SK-N-SH treated with all-trans-retinoic acid at 6 μM for 48 hours (cell line): ENCODE measurements around the gene GRB7.
A peak's percentile ranks its signal among the peaks of the same experiment; 100 is the strongest.

Source experiments
- ATAC-seq: fragments of 200-7000 bp; cut with Tn5 transposase; 3 replicates; pipeline ENCODE4 v1.9.1; 2020; ENCODE audit warnings: mild to moderate bottlenecking, moderate library complexity
- ARNTL ChIP-seq: fragments of 450-650 bp; formaldehyde crosslinking; IDR thresholded peaks from 2 replicates; pipeline ENCODE4 v1.5.0; 2020; ENCODE audit warnings: low read depth, mild to moderate bottlenecking, moderate library complexity, borderline replicate concordance
- BACH2 ChIP-seq: fragments of 250-450 bp; sonication (Bioruptor Pico); IDR thresholded peaks from 2 replicates; pipeline ENCODE4 v1.9.0; 2021; ENCODE audit warnings: mild to moderate bottlenecking, borderline replicate concordance
- CREB5 ChIP-seq: fragments of 250-450 bp; sonication (Bioruptor Pico); IDR thresholded peaks from 2 replicates; pipeline ENCODE4 v1.5.1; 2020; ENCODE audit warnings: low read depth, mild to moderate bottlenecking, moderate library complexity
- CSDC2 ChIP-seq: fragments of 250-450 bp; sonication (Bioruptor Pico); IDR thresholded peaks from 2 replicates; pipeline ENCODE4 v1.5.0; 2020; ENCODE audit warnings: mild to moderate bottlenecking, moderate library complexity
- ESRRG ChIP-seq: fragments of 250-450 bp; sonication (Bioruptor Pico); IDR thresholded peaks from 2 replicates; pipeline ENCODE4 v1.6.1; 2021; ENCODE audit warnings: mild to moderate bottlenecking
- GLIS3 ChIP-seq: fragments of 250-450 bp; sonication (Bioruptor Pico); IDR thresholded peaks from 2 replicates; pipeline ENCODE4 v1.5.0; 2020; ENCODE audit warnings: mild to moderate bottlenecking, moderate library complexity
- ISL1 ChIP-seq: fragments of 250-450 bp; sonication (Bioruptor Pico); IDR thresholded peaks from 2 replicates; pipeline ENCODE4 v2.1.2; 2022; ENCODE audit warnings: mild to moderate bottlenecking, moderate library complexity
- PATZ1 ChIP-seq: fragments of 250-450 bp; sonication (Bioruptor Pico); IDR thresholded peaks from 2 replicates; pipeline ENCODE4 v1.8.0; 2020; ENCODE audit warnings: mild to moderate bottlenecking, moderate library complexity, borderline replicate concordance
- POU6F1 ChIP-seq: fragments of 250-450 bp; sonication (Bioruptor Pico); IDR thresholded peaks from 2 replicates; pipeline ENCODE4 v1.8.0; 2021; ENCODE audit warnings: low read depth, mild to moderate bottlenecking, moderate library complexity, borderline replicate concordance
- PPARA ChIP-seq: fragments of 250-450 bp; sonication (Bioruptor Pico); IDR thresholded peaks from 2 replicates; pipeline ENCODE4 v1.5.0; 2020; ENCODE audit warnings: mild to moderate bottlenecking, borderline replicate concordance
- TCF4 ChIP-seq: fragments of 250-450 bp; sonication (Bioruptor Pico); IDR thresholded peaks from 2 replicates; pipeline ENCODE4 v1.8.0; 2021; ENCODE audit warnings: mild to moderate bottlenecking, moderate library complexity, borderline replicate concordance
- TOX ChIP-seq: fragments of 250-450 bp; sonication (Bioruptor Pico); IDR thresholded peaks from 2 replicates; pipeline ENCODE4 v1.8.0; 2021; ENCODE audit warnings: mild to moderate bottlenecking, moderate library complexity, borderline replicate concordance
- TSHZ2 ChIP-seq: fragments of 250-450 bp; sonication (Bioruptor Pico); IDR thresholded peaks from 2 replicates; pipeline ENCODE4 v1.5.0; 2020; ENCODE audit warnings: mild to moderate bottlenecking, moderate library complexity
- ZC3H10 ChIP-seq: fragments of 250-450 bp; sonication (Bioruptor Pico); IDR thresholded peaks from 2 replicates; pipeline ENCODE4 v1.5.1; 2021; ENCODE audit warnings: mild to moderate bottlenecking, moderate library complexity
- ZFP3 ChIP-seq: fragments of 250-450 bp; sonication (Bioruptor Pico); IDR thresholded peaks from 2 replicates; pipeline ENCODE4 v1.5.0; 2020; ENCODE audit warnings: mild to moderate bottlenecking, moderate library complexity
- ZFP30 ChIP-seq: fragments of 450-650 bp; formaldehyde crosslinking; IDR thresholded peaks from 2 replicates; pipeline ENCODE4 v1.5.0; 2022; ENCODE audit warnings: mild to moderate bottlenecking, moderate library complexity
- ZNF565 ChIP-seq: fragments of 450-650 bp; formaldehyde crosslinking; conservative IDR thresholded peaks from 2 replicates; pipeline ENCODE4 v1.5.0; 2020; ENCODE audit warnings: low read depth, mild to moderate bottlenecking, moderate library complexity
- ZNF70 ChIP-seq: fragments of 450-650 bp; formaldehyde crosslinking; IDR thresholded peaks from 2 replicates; pipeline ENCODE4 v1.5.0; 2020; ENCODE audit warnings: mild to moderate bottlenecking, moderate library complexity

The GRB7 gene

GRCh38 chr17:39754161-39754957 lies 16.6 kb downstream of the GRB7 start:
- ATAC-seq: peak; percentile 94
- TF ChIP-seq PPARA (CRISPR knock-in tag) (no peak), CSDC2 (0 out of 2 replicates have a peak, but pooled peaks have one; percentile 11)

GRCh38 chr17:39754958-39755553 lies 17.3 kb downstream of the GRB7 start:
- ATAC-seq: peak; percentile 9; the same call in 2 of the 3 replicates
- TF ChIP-seq TCF4 (CRISPR knock-in tag): no peak
- TF ChIP-seq BACH2: no peak
- no peak for TF ChIP-seq ESRRG (CRISPR knock-in tag)
- no peak for TF ChIP-seq ISL1 (CRISPR knock-in tag)
- TF ChIP-seq ZNF70 (CRISPR knock-in tag): no peak
- TF ChIP-seq CREB5 (CRISPR knock-in tag): no peak

GRCh38 chr17:39755554-39756379 lies 18.0 kb downstream of the GRB7 start:
- no peak for TF ChIP-seq ZFP30 (CRISPR knock-in tag)
- no peak for TF ChIP-seq ZNF565 (CRISPR knock-in tag)
- TF ChIP-seq BACH2: no peak
- no peak for TF ChIP-seq PPARA (CRISPR knock-in tag)
- TF ChIP-seq GLIS3 (CRISPR knock-in tag): no peak
- no peak for TF ChIP-seq TCF4 (CRISPR knock-in tag)
- no peak for TF ChIP-seq TSHZ2
- no peak for TF ChIP-seq CREB5 (CRISPR knock-in tag)
- no peak for TF ChIP-seq ZFP3 (CRISPR knock-in tag)
- TF ChIP-seq CSDC2: no peak
- no peak for TF ChIP-seq ZC3H10 (CRISPR knock-in tag)
- no peak for ATAC-seq

GRCh38 chr17:39756380-39757079 lies 18.8 kb downstream of the GRB7 start:
- no peak for ATAC-seq
- no peak for TF ChIP-seq BACH2
- no peak for TF ChIP-seq TCF4 (CRISPR knock-in tag)
- TF ChIP-seq ARNTL (CRISPR knock-in tag): no peak
- no peak for TF ChIP-seq PATZ1 (CRISPR knock-in tag)
- TF ChIP-seq POU6F1 (CRISPR knock-in tag): no peak
- TF ChIP-seq TOX (CRISPR knock-in tag): no peak
- no peak for TF ChIP-seq CREB5 (CRISPR knock-in tag)
- no peak for TF ChIP-seq TSHZ2
